Spleen (tissue), 11 donors: Measurements from ENCODE around the gene PPM1L. TPM values are rescaled to one million over a fixed set of nuclear protein-coding genes. Genes with fewer than 3 reads are reported as not detected.

Experiments used
- DNase-seq: peaks from one replicate; pipeline ENCODE4 v3.0.0-alpha.2; 2020
- H3K27ac ChIP-seq, 8 donors: fragments of 200-600 bp; sonication (generic) in 7 of 8; 1 replicate in 4 of 8; 2 replicates in 4 of 8; pipeline versions ENCODE4 v1.5.0 to v1.8.0; 2016 to 2021; ENCODE audit warnings: inconsistent platforms in 4 of 8, mild to moderate bottlenecking in 4 of 8, moderate library complexity in 1 of 8
- H3K27me3 ChIP-seq, 7 donors: fragments of 200-600 bp; sonication (generic) in 6 of 7; replicated peaks in 1 of 7; 1 replicate in 4 of 7; 2 replicates in 3 of 7; pipeline versions ENCODE4 v1.5.0 to v1.8.0; 2016 to 2021; ENCODE audit warnings: inconsistent platforms in 3 of 7, mild to moderate bottlenecking in 1 of 7
- H3K36me3 ChIP-seq, 6 donors: fragments of 200-600 bp; sonication (generic) in 5 of 6; 1 replicate in 4 of 6; 2 replicates in 2 of 6; pipeline versions ENCODE4 v1.5.0 to v1.8.0; 2016 to 2021; ENCODE audit warnings: inconsistent platforms in 2 of 6
- H3K4me1 ChIP-seq, 6 donors: fragments of 200-600 bp; sonication (generic) in 5 of 6; 1 replicate in 3 of 6; 2 replicates in 3 of 6; pipeline versions ENCODE4 v1.5.0 to v1.8.0; 2016 to 2021; ENCODE audit warnings: inconsistent platforms in 3 of 6
- H3K4me3 ChIP-seq, 8 donors: fragments of 200-600 bp; sonication (generic) in 7 of 8; 1 replicate in 4 of 8; 2 replicates in 4 of 8; pipeline versions ENCODE4 v1.5.0 to v1.8.0; 2016 to 2021; ENCODE audit warnings: inconsistent platforms in 4 of 8, mild to moderate bottlenecking in 4 of 8, moderate library complexity in 2 of 8
- H3K9me3 ChIP-seq, 8 donors: fragments of 200-600 bp; sonication (generic) in 7 of 8; 1 replicate in 4 of 8; 2 replicates in 4 of 8; pipeline versions ENCODE4 v1.5.0 to v1.8.0; 2016 to 2021; ENCODE audit warnings: inconsistent platforms in 4 of 8
- CTCF ChIP-seq, 11 experiments: fragments of 200-600 bp in 7 of 11; fragments of 450-650 bp in 4 of 11; sonication (generic) in 4 of 11; IDR thresholded peaks in 8 of 11; conservative IDR thresholded peaks in 3 of 11; 1 replicate in 7 of 11; 2 replicates in 4 of 11; pipeline versions ENCODE4 v1.4.0 to v1.8.0; 2016 to 2021; ENCODE audit warnings: antibody characterized with exemption in 11 of 11, inconsistent platforms in 4 of 11, mild to moderate bottlenecking in 1 of 11
- POLR2A ChIP-seq, 3 donors: fragments of 450-650 bp; IDR thresholded peaks; one replicate each; pipeline ENCODE4 v1.5.1; 2017; ENCODE audit warnings: antibody characterized with exemption in 3 of 3, mild to moderate bottlenecking in 1 of 3
- POLR2AphosphoS5 ChIP-seq, 3 donors: sonication (generic); formaldehyde crosslinking; IDR thresholded peaks; one replicate each; pipeline ENCODE4 v1.5.1; 2017; ENCODE audit warnings: antibody characterized with exemption in 3 of 3
- WGBS, 5 donors: extraction: QIAGEN DNeasy Blood & Tissue Kit in 3 of 5; methylation state at CpG; one replicate each; pipeline versions ENCODE4 v1.1.5 to v1.1.7; 2013 to 2018; 5-methylcytosine and 5-hydroxymethylcytosine counted together
- intact Hi-C: fragments of 100-400 bp; cut with DNase I; formaldehyde crosslinking; loops from one replicate; pipeline ENCODE4 v1.15.0; 2023; ENCODE audit warnings: low total_unique reads
- polyA plus RNA-seq, 3 donors: library from polyadenylated mRNA; stranded (reverse); fragments of 200-250 nt; gene quantifications; one replicate each; pipeline ENCODE4 v1.2.1, GENCODE V29; 2013
- total RNA-seq, 7 donors: library from RNA; depleted of rRNA in 3 of 7; stranded (reverse); fragments of >200 nt in 3 of 7; fragmentation: NEBNext Ultra II Directional in 4 of 7; extraction: Animal tissue kit (Norgen Biotek cat#: 25700) in 4 of 7; gene quantifications; one replicate each; pipeline versions ENCODE4 v1.1.0 to v1.2.1, GENCODE V29; 2016 to 2021
- donor health status: healthy with polysubstance abuse.
- donor health status: DM: no; HTN: no; CAD: no; lungs with moderate emphysema.
- donor health status: DM: no; HTN: no; CAD: no.
- donor health status: Bipolar disorder and iron deficiency.
- donor health status: healthy.
- donor health status: DM: no; HTN: no; CAD: no.
- donor health status: DM: yes; HTN: yes; CAD: no.

The PPM1L gene
- total and polyA plus RNA-seq, 10 donors = 0.63 to 16.7 (median 12.2) TPM

GRCh38 chr3:160909917-160910316, 153.9 kb downstream of the PPM1L start:
- H3K4me3 ChIP-seq = no peak overlapping the region
- no peak for TF ChIP-seq CTCF (IDR thresholded peaks at IDR 0.05 in 8 of 11, conservative IDR thresholded peaks at IDR 0.05 in 3 of 11)
- TF ChIP-seq POLR2AphosphoS5 (IDR thresholded peaks at IDR 0.05) = no peak
- no peak for TF ChIP-seq POLR2A (IDR thresholded peaks at IDR 0.05)
- 15 to 48% (median 39%) methylated on average over 2 to 3 of the region's 3 CpGs for WGBS, 5 donors
- H3K36me3 ChIP-seq = no peaks in the 10 kb centered on the region
- no peaks in the 10 kb centered on the region for H3K27me3 ChIP-seq
- DNase-seq = no peak
- intact Hi-C loops = no loop called here
- H3K4me1 ChIP-seq = no peaks in the 10 kb centered on the region
- peaks cover 0 to 14% (median 8%) of the 10 kb centered on the region in 8 donors for H3K9me3 ChIP-seq
- H3K27ac ChIP-seq = no peak overlapping the region

GRCh38 chr3:160911411-160911810, 155.4 kb downstream of the PPM1L start:
- intact Hi-C loops = no loop called here
- no peaks in the 10 kb centered on the region for H3K4me1 ChIP-seq
- no peak for TF ChIP-seq POLR2AphosphoS5 (IDR thresholded peaks at IDR 0.05)

GRCh38 chr3:160916472-160916871, 160.4 kb downstream of the PPM1L start:
- DNase-seq = no peak
- 91 to 95% (median 94%) methylated on average over 3 of the region's 3 CpGs for WGBS, 5 donors
- intact Hi-C loops = no loop called here
- Histone ChIP-seq H3K27me3 (no peaks in the 10 kb centered on the region), H3K4me1 (no peaks in the 10 kb centered on the region), H3K27ac (no peak overlapping the region), H3K36me3 (no peaks in the 10 kb centered on the region), H3K9me3 (no peaks in the 10 kb centered on the region), H3K4me3 (no peak overlapping the region)
- TF ChIP-seq POLR2A (IDR thresholded peaks at IDR 0.05) (no peak), POLR2AphosphoS5 (IDR thresholded peaks at IDR 0.05) (no peak), CTCF (IDR thresholded peaks at IDR 0.05 in 8 of 11, conservative IDR thresholded peaks at IDR 0.05 in 3 of 11) (no peak)

More at GRCh38 chr3:160911411-160911810, 155.4 kb downstream of the PPM1L start:
- Histone ChIP-seq H3K27me3 (no peaks in the 10 kb centered on the region), H3K36me3 (no peaks in the 10 kb centered on the region), H3K9me3 (peaks cover 0 to 7% (median 5%) of the 10 kb centered on the region in 8 donors), H3K27ac (no peak overlapping the region), H3K4me3 (no peak overlapping the region)
- no peak for DNase-seq

GRCh38 chr3:160919942-160920341, 163.9 kb downstream of the PPM1L start:
- Histone ChIP-seq H3K9me3 (no peaks in the 10 kb centered on the region), H3K4me1 (no peaks in the 10 kb centered on the region), H3K36me3 (no peaks in the 10 kb centered on the region), H3K27me3 (no peaks in the 10 kb centered on the region), H3K27ac (no peak overlapping the region), H3K4me3 (no peak overlapping the region)
- intact Hi-C loops = no loop called here
- WGBS, 5 donors = 77 to 88% (median 84%) methylated on average over 2 of the region's 2 CpGs
- TF ChIP-seq CTCF (IDR thresholded peaks at IDR 0.05 in 8 of 11, conservative IDR thresholded peaks at IDR 0.05 in 3 of 11) (no peak), POLR2AphosphoS5 (IDR thresholded peaks at IDR 0.05) (no peak), POLR2A (IDR thresholded peaks at IDR 0.05) (no peak)
- no peak for DNase-seq
